ENCODE data around the gene DGAT2.

GRCh38 chr11:75725547-75726320 is 42.8 kb upstream of the DGAT2 start:
- no peak for TF ChIP-seq CTCF (IDR thresholded peaks at IDR 0.05 in 4 of 5, conservative IDR thresholded peaks at IDR 0.05 in 1 of 5)
- TF ChIP-seq POLR2A (IDR thresholded peaks at IDR 0.05) = no peak

All from gastrocnemius medialis (tissue), 4 donors.